ENCODE measurements around the gene SCARB1.

The SCARB1 gene

DNA sequence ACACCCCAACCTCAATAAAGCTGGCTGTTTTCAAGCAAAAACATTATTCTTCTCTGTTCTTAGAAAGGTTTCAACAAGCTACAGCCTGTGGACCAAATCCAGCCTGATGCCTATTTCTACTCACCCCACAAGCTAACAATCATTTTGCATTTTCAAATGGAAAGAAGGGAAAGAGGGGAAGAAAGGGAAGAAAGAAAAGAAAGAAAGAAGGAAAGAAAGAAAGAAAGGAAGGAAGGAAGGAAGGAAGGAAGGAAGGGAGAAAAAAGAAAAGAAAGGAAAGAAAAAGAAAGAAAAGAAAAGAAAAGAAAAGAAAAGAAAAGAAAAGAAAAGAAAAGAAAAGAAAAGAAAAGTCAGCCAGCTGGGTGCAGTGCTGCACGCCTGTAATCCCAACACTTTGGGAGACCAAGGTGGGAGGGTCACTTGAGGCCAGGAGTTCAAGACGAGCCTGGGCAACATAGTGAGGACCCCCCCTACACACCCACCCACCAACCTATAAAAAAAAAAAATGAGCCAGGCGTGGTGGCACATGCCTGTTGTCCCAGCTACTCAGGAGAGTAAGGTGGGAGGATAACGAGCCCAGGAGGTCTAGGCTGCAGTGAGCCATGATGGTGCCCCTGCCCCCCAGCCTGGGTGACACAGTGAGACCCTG, 26.3 kb downstream of the SCARB1 start:
- TF ChIP-seq EZH2phosphoT487 (IDR thresholded peaks at IDR 0.05; ENCODE audit: borderline replicate concordance, low read length) (no peak), CTCF (IDR thresholded peaks at IDR 0.05; ENCODE audit: low read depth, low read length, poor library complexity, severe bottlenecking) (no peak)
- Histone ChIP-seq H3K9me3 (ENCODE audit: control insufficient read depth, insufficient read depth, low read length) (no peaks in the 10 kb centered on the region), H4K20me1 (ENCODE audit: control insufficient read depth, insufficient read depth, low read depth, low read length) (peaks cover 11% of the 10 kb centered on the region; the same call in 1 of the 2 replicates), H3K4me3 (ENCODE audit: low read length) (no peak overlapping the region), H3K27me3 (ENCODE audit: control insufficient read depth, low read length) (no peaks in the 10 kb centered on the region), H3K4me2 (ENCODE audit: low read length) (no peak overlapping the region), H3K4me1 (ENCODE audit: control insufficient read depth, low read length) (no peaks in the 10 kb centered on the region), H3K79me2 (ENCODE audit: control insufficient read depth, low read length) (peaks cover 94% of the 10 kb centered on the region), H3K36me3 (ENCODE audit: control insufficient read depth, low read length) (peaks cover 8% of the 10 kb centered on the region), H3F3A (ENCODE audit: control insufficient read depth, insufficient read depth) (no peaks in the 10 kb centered on the region), H3K9me2 (replicated peaks; ENCODE audit: control insufficient read depth, low read length) (no peaks in the 10 kb centered on the region), H3K27ac (ENCODE audit: low read depth, low read length) (no peak overlapping the region)

DNA sequence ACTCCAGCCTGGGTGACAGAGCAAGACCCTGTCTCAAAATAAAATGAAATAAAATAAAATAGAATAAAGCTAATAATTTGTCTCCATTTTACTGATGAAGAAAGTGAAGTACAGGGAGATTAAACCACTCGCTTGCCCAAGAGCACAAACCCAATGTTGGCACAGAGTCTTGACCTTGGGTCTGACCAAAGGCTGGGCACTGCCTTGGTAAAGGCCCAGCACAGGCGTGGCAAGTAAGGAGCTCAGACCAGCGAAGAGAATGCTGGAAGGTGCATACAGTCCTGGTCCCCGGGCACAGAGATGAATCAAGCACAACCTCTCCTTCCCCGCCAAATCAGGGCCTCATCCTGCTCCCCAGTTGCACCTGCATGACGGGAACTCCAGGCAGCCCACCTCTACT, 26.9 kb downstream of the SCARB1 start:
- H3K4me2 ChIP-seq (ENCODE audit: low read length), result no peak overlapping the region
- no peaks in the 10 kb centered on the region for H3K4me1 ChIP-seq (ENCODE audit: control insufficient read depth, low read length)
- peaks cover 94% of the 10 kb centered on the region for H3K79me2 ChIP-seq (ENCODE audit: control insufficient read depth, low read length)
- H3K27me3 ChIP-seq (ENCODE audit: control insufficient read depth, low read length), result no peaks in the 10 kb centered on the region
- H3K9me3 ChIP-seq (ENCODE audit: control insufficient read depth, insufficient read depth, low read length), result no peaks in the 10 kb centered on the region
- H3K36me3 ChIP-seq (ENCODE audit: control insufficient read depth, low read length), result peaks cover 11% of the 10 kb centered on the region
- no peak overlapping the region for H3K4me3 ChIP-seq (ENCODE audit: low read length)
- TF ChIP-seq CTCF (IDR thresholded peaks at IDR 0.05; ENCODE audit: low read depth, low read length, poor library complexity, severe bottlenecking) (no peak), EZH2phosphoT487 (IDR thresholded peaks at IDR 0.05; ENCODE audit: borderline replicate concordance, low read length) (no peak)
- no peak overlapping the region for H3K27ac ChIP-seq (ENCODE audit: low read depth, low read length)
- peaks cover 11% of the 10 kb centered on the region; the same call in 1 of the 2 replicates for H4K20me1 ChIP-seq (ENCODE audit: control insufficient read depth, insufficient read depth, low read depth, low read length)
- no peaks in the 10 kb centered on the region for H3F3A ChIP-seq (ENCODE audit: control insufficient read depth, insufficient read depth)
- H3K9me2 ChIP-seq (replicated peaks; ENCODE audit: control insufficient read depth, low read length), result no peaks in the 10 kb centered on the region

DNA sequence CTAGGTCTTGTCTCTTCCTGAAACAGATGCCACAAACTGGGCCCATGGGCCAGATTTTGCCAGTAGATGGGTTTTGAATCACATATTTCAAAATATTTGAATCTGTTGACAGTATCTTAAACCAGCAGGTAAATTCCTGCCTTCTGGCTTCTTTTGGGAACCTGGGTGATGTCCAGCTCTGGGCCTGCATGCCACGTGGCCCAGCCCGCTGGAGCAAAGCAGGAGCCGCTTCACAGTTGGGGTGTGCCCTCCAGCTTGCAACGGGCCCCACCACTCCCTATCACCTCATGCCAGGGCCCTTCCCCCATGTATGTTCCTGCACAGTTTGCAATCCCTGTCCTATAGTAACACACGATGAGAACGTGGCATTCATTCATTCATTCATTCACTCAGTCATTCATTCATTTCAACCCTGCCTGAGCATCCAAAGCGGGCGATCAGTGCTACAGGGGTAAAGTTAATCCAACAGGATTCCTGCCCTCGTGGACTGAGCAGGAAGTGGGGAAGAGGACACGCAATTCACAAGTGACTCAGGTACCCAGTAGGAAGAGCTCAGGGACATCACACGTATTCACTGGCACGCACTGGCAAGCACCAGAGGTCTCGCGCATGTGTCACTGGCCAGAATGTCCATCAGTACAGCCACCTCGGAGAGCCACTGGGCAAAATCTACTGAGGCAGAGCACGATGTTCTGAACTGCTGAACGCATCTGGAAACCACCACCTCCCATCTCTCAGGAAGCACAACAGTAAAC, 27.8 kb downstream of the SCARB1 start:
- Histone ChIP-seq H4K20me1 (ENCODE audit: control insufficient read depth, insufficient read depth, low read depth, low read length) (peaks cover 8% of the 10 kb centered on the region; the same call in 1 of the 2 replicates), H3K9me3 (ENCODE audit: control insufficient read depth, insufficient read depth, low read length) (no peaks in the 10 kb centered on the region), H3F3A (ENCODE audit: control insufficient read depth, insufficient read depth) (no peaks in the 10 kb centered on the region), H3K4me1 (ENCODE audit: control insufficient read depth, low read length) (no peaks in the 10 kb centered on the region), H3K36me3 (ENCODE audit: control insufficient read depth, low read length) (peaks cover 18% of the 10 kb centered on the region), H3K4me2 (ENCODE audit: low read length) (no peak overlapping the region), H3K79me2 (ENCODE audit: control insufficient read depth, low read length) (peaks cover 95% of the 10 kb centered on the region), H3K27me3 (ENCODE audit: control insufficient read depth, low read length) (no peaks in the 10 kb centered on the region), H3K9me2 (replicated peaks; ENCODE audit: control insufficient read depth, low read length) (no peaks in the 10 kb centered on the region), H3K27ac (ENCODE audit: low read depth, low read length) (no peak overlapping the region), H3K4me3 (ENCODE audit: low read length) (no peak overlapping the region)
- TF ChIP-seq CTCF (IDR thresholded peaks at IDR 0.05; ENCODE audit: low read depth, low read length, poor library complexity, severe bottlenecking) (no peak), EZH2phosphoT487 (IDR thresholded peaks at IDR 0.05; ENCODE audit: borderline replicate concordance, low read length) (no peak)
